ENCODE measurements around the gene SLC25A36.

SLC25A36 gene

DNA sequence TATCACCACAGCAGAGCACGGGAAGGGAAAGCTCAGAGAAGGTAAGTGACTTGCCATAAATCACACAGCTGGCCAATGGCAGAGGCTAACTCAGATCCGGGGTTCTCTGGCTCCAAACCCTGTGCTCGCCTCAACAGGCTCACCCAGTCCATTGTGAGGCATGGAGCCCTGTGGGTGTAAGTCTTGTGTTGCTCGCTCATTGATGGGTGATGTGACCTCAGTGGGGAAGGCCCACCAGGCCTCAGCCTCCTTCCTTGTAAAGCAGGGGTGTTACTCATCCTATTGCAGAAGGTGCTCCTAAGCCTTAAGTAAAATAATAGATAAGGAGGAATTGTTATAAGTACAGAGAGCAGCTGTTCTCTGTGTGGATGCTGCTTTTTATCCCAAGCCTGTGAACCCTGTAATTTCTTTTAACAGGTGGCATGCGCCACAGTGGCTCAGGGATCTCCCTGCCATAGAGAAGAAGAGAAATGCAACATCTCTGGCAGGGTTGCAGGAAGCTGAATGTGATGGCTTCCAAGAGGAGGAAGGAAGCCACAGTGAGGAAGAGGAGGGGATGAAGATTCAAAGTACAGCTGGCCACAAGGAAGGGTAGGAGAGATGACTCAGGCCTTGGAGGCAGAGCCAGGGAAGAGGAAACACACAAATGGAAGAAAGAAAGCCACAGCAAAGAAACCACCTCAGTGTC, 78.7 kb downstream of the SLC25A36 start:
- no peaks in the 10 kb centered on the region for H3K36me3 ChIP-seq (ENCODE audit: insufficient read depth, low read length)
- no peak overlapping the region for H3K9ac ChIP-seq (ENCODE audit: low read depth, low read length)
- no peaks in the 10 kb centered on the region for H3K9me3 ChIP-seq (ENCODE audit: insufficient read depth, low read depth, low read length)
- H3K4me1 ChIP-seq (ENCODE audit: insufficient read depth, low read length), result 0 out of 2 replicates have a peak, but pooled peaks cover 3% of the 10 kb centered on the region
- H3K27me3 ChIP-seq (ENCODE audit: insufficient read depth, low read length), result no peaks in the 10 kb centered on the region; the same call in 1 of the 2 replicates
- no peak overlapping the region for H3K4me3 ChIP-seq (ENCODE audit: low read length)
- H3K27ac ChIP-seq (ENCODE audit: low read depth, low read length), result no peak overlapping the region
- 93% methylated on average over 5 of the region's 5 CpGs for WGBS

DNA sequence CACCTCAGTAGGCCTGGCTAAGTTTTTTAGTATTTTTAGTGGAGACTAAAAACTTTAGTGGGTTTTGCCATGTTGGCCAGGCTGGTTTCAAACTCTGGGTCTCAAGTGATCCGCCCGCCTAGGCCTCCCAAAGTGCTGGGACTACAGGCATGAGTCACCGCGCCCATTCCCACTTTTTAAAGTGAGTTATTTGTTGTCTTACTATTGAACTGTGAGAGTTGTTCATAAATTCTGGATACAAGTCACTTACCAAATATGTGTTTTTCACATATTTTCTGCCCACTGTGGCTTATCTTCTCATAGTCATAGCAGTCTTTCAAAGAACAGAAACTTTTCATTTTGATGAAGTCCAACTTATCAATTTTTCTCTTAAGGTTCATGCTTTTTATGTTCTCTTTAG, 79.6 kb downstream of the SLC25A36 start:
- Histone ChIP-seq H3K9ac (ENCODE audit: low read depth, low read length) (no peak overlapping the region), H3K9me3 (ENCODE audit: insufficient read depth, low read depth, low read length) (no peaks in the 10 kb centered on the region), H3K4me1 (ENCODE audit: insufficient read depth, low read length) (no peaks in the 10 kb centered on the region), H3K27me3 (ENCODE audit: insufficient read depth, low read length) (no peaks in the 10 kb centered on the region; the same call in 1 of the 2 replicates), H3K4me3 (ENCODE audit: low read length) (no peak overlapping the region), H3K27ac (ENCODE audit: low read depth, low read length) (no peak overlapping the region), H3K36me3 (ENCODE audit: insufficient read depth, low read length) (no peaks in the 10 kb centered on the region)
- 92% methylated on average over 4 of the region's 4 CpGs for WGBS

Measured in HUES64 (cell line).